ENCODE measurements around the gene C2orf66. TPM values are rescaled to one million over a fixed set of nuclear protein-coding genes. Genes with fewer than 3 reads are reported as not detected.
A peak's percentile ranks its signal among the peaks of the same experiment; 100 is the strongest.

The C2orf66 gene
- total RNA-seq, 2 donors from 2014 or later: 0.53 TPM; not detected in 1

- peaks cover 17 to 20% of the 10 kb centered on the region in 2 donors for H3K36me3 Mint-ChIP-seq
- H3K27ac Mint-ChIP-seq: peak overlapping the region in 1 of 2 donors; percentile 94
- H3K9me3 Mint-ChIP-seq: peaks cover 0 to 8% of the 10 kb centered on the region in 2 donors
- no peak for DNase-seq (ENCODE audit: low spot score in 2 of 2)
- peak in 1 of 2 donors; percentile 11 for ATAC-seq
These were observed 7.4 kb downstream of the C2orf66 start for GRCh38 chr2:196801674-196802261.

- peak; percentile 3 to 15 for ATAC-seq
- Mint-ChIP-seq H3K36me3 (peaks cover 19 to 20% of the 10 kb centered on the region in 2 donors), H3K27ac (peak overlapping the region; percentile 94 to 98), H3K9me3 (peaks cover 0 to 8% of the 10 kb centered on the region in 2 donors)
- no peak for DNase-seq (ENCODE audit: low spot score in 2 of 2)
These were observed 10.2 kb downstream of the C2orf66 start for GRCh38 chr2:196798980-196799379.

GRCh38 chr2:196792865-196793264 lies 16.3 kb downstream of the C2orf66 start:
- Mint-ChIP-seq H3K27ac (no peak overlapping the region), H3K9me3 (no peaks in the 10 kb centered on the region), H3K36me3 (peaks cover 7 to 9% of the 10 kb centered on the region in 2 donors)
- DNase-seq (ENCODE audit: low spot score in 2 of 2) (no peak), ATAC-seq (no peak)

GRCh38 chr2:196783431-196784094 lies 25.6 kb downstream of the C2orf66 start:
- ATAC-seq: peak; percentile 95 to 98
- H3K36me3 Mint-ChIP-seq: peaks cover 6 to 15% of the 10 kb centered on the region in 2 donors
- no peaks in the 10 kb centered on the region for H3K9me3 Mint-ChIP-seq
- peak; percentile 40 to 63 for DNase-seq (ENCODE audit: low spot score in 2 of 2)
- H3K27ac Mint-ChIP-seq: peak overlapping the region; percentile 62 to 74

GRCh38 chr2:196767101-196767500 lies 42.1 kb downstream of the C2orf66 start:
- Mint-ChIP-seq H3K27ac (no peak overlapping the region), H3K9me3 (no peaks in the 10 kb centered on the region), H3K36me3 (peaks cover 0 to 34% of the 10 kb centered on the region in 2 donors)
- DNase-seq (ENCODE audit: low spot score in 2 of 2) (no peak), ATAC-seq (no peak)

- Mint-ChIP-seq H3K27ac (no peak overlapping the region), H3K9me3 (peaks cover 29% of the 10 kb centered on the region in 2 donors), H3K36me3 (peaks cover 34 to 64% of the 10 kb centered on the region in 2 donors)
- ATAC-seq (no peak), DNase-seq (ENCODE audit: low spot score in 2 of 2) (no peak)
These were observed 49.8 kb downstream of the C2orf66 start for GRCh38 chr2:196759378-196759706.

GRCh38 chr2:196758474-196759377 lies 50.4 kb downstream of the C2orf66 start:
- ATAC-seq (no peak), DNase-seq (ENCODE audit: low spot score in 2 of 2) (no peak)
- no peak overlapping the region for H3K27ac Mint-ChIP-seq
- H3K36me3 Mint-ChIP-seq: peaks cover 36 to 58% of the 10 kb centered on the region in 2 donors
- H3K9me3 Mint-ChIP-seq: peaks cover 34% of the 10 kb centered on the region in 2 donors

Other genes with a start within 250 kb of the C2orf66 start
- 1 to 10 TPM; 1.7 to 3.1 TPM for gene HECW2, start 215.8 kb downstream of the C2orf66 start, total RNA-seq
- 10 to 100 TPM; 23.3 to 24.0 TPM for gene CCDC150, start 169.6 kb downstream of the C2orf66 start, total RNA-seq
- 10 to 100 TPM; 67.7 to 90.2 TPM for gene GTF3C3, start 9.7 kb downstream of the C2orf66 start, total RNA-seq
- 10 to 100 TPM; 40.2 to 52.1 TPM for gene PGAP1, start 117.4 kb upstream of the C2orf66 start, total RNA-seq

All from activated naive CD4-positive, alpha-beta T cell treated with anti-CD3 and anti-CD28 coated beads, Interleukin-2, amount 50 U/mL, for 72 hours (primary cell).